IMR-90 (cell line): Measurements from ENCODE around the gene TCF12. TPM values are rescaled to one million over a fixed set of nuclear protein-coding genes. Genes with fewer than 3 reads are reported as not detected.
A peak's percentile ranks its signal among the peaks of the same experiment; 100 is the strongest.

Source experiments
- ATAC-seq: fragments of 200-7000 bp; cut with Tn5 transposase; 2 replicates; pipeline ENCODE4 v1.9.1; 2020; ENCODE audit warnings: low read depth, mild to moderate bottlenecking, moderate library complexity
- BruUV-seq: library from RNA; stranded (reverse); fragments of 400-500 nt; replicated peaks from 2 replicates; lab custom pipeline; 2021; lab: Mats Ljungman, UMichigan
- CTCF ChIA-PET: fragments of 300-600 bp; formaldehyde crosslinking; extraction: SDS; loops from one replicate; lab custom pipeline; 2021; ENCODE audit warnings: antibody characterized with exemption; lab: Yijun Ruan, JAX
- POLR2A ChIA-PET: fragments of 300-600 bp; sonication (Branson Sonifier 250); formaldehyde crosslinking; loops from one replicate; lab custom pipeline; 2022; ENCODE audit warnings: antibody characterized with exemption; ENCODE audit not compliant: unreplicated experiment; lab: Charles Lee
- DNase-seq: peaks from one replicate; pipeline ENCODE4 v3.0.0; 2013
- H2AFZ ChIP-seq: replicated peaks from 2 replicates; pipeline ENCODE3; 2013; ENCODE audit warnings: low read length, mild to moderate bottlenecking; ENCODE audit not compliant: poor library complexity
- H2AK5ac ChIP-seq: 2 replicates; pipeline ENCODE4 v1.6.1; 2013; ENCODE audit warnings: low read depth, low read length, inconsistent platforms
- H2AK9ac ChIP-seq: replicated peaks from 2 replicates; pipeline ENCODE3; 2013; ENCODE audit warnings: mild to moderate bottlenecking, low read depth, low read length, moderate library complexity; ENCODE audit not compliant: poor library complexity
- H2BK120ac ChIP-seq: 2 replicates; pipeline ENCODE4 v1.6.1; 2013; ENCODE audit warnings: low read depth, low read length, inconsistent platforms
- H2BK15ac ChIP-seq: 3 replicates; pipeline ENCODE4 v1.6.1; 2013; ENCODE audit warnings: low read depth, low read length, inconsistent platforms
- H2BK20ac ChIP-seq: 2 replicates; pipeline ENCODE4 v1.6.1; 2013; ENCODE audit warnings: low read depth, mild to moderate bottlenecking, inconsistent platforms, low read length, moderate library complexity
- H2BK5ac ChIP-seq: 2 replicates; pipeline ENCODE4 v1.6.1; 2013; ENCODE audit warnings: mild to moderate bottlenecking, low read depth, low read length, inconsistent platforms; ENCODE audit not compliant: poor library complexity, severe bottlenecking
- H3K14ac ChIP-seq: replicated peaks from 2 replicates; pipeline ENCODE4 v1.6.1; 2013; ENCODE audit warnings: low read depth, low read length, inconsistent platforms
- H3K18ac ChIP-seq: 2 replicates; pipeline ENCODE4 v1.6.1; 2013; ENCODE audit warnings: low read depth, low read length, control low read depth
- H3K23ac ChIP-seq: 2 replicates; pipeline ENCODE4 v1.6.1; 2013; ENCODE audit warnings: low read depth, low read length, inconsistent platforms
- H3K27ac ChIP-seq: 2 replicates; pipeline ENCODE4 v1.5.1; 2013; ENCODE audit warnings: mild to moderate bottlenecking, control low read depth, low read length; ENCODE audit not compliant: insufficient read depth
- H3K27me3 ChIP-seq: 2 replicates; pipeline ENCODE4 v1.6.1; 2013; ENCODE audit warnings: low read length; ENCODE audit not compliant: control insufficient read depth, insufficient read depth
- H3K36me3 ChIP-seq: 2 replicates; pipeline ENCODE4 v1.6.1; 2013; ENCODE audit warnings: low read length, mixed read lengths; ENCODE audit not compliant: control insufficient read depth, insufficient read depth
- H3K4ac ChIP-seq: 2 replicates; pipeline ENCODE4 v1.6.1; 2013; ENCODE audit warnings: low read depth, low read length, inconsistent platforms
- H3K4me1 ChIP-seq: 2 replicates; pipeline ENCODE4 v1.6.1; 2013; ENCODE audit warnings: low read length, mixed read lengths; ENCODE audit not compliant: control insufficient read depth, insufficient read depth
- H3K4me2 ChIP-seq: 2 replicates; pipeline ENCODE4 v1.6.1; 2013; ENCODE audit warnings: low read depth, mild to moderate bottlenecking, control low read depth, low read length, moderate library complexity
- H3K4me3 ChIP-seq: 2 replicates; pipeline ENCODE4 v1.5.1; 2013; ENCODE audit warnings: low read depth, mild to moderate bottlenecking, control low read depth, low read length, moderate library complexity; ENCODE audit not compliant: insufficient read depth
- H3K56ac ChIP-seq: 2 replicates; pipeline ENCODE4 v1.6.1; 2013; ENCODE audit warnings: low read length, inconsistent platforms; ENCODE audit not compliant: insufficient read depth; ENCODE audit errors: extremely low read depth
- H3K79me1 ChIP-seq, 2 experiments: 2 replicates each; pipeline ENCODE4 v1.6.1; 2013; ENCODE audit warnings: low read length in 2 of 2, inconsistent platforms in 1 of 2, low read depth in 1 of 2
- H3K9ac ChIP-seq: 2 replicates; pipeline ENCODE4 v1.6.1; 2013; ENCODE audit warnings: low read depth, low read length, control low read depth
- H3K9me1 ChIP-seq: 2 replicates; pipeline ENCODE4 v1.6.1; 2013; ENCODE audit warnings: low read length, inconsistent platforms; ENCODE audit not compliant: insufficient read depth
- H3K9me3 ChIP-seq: 2 replicates; pipeline ENCODE4 v1.6.1; 2013; ENCODE audit warnings: low read length; ENCODE audit not compliant: control insufficient read depth, insufficient read depth
- H4K20me1 ChIP-seq: 2 replicates; pipeline ENCODE4 v1.6.1; 2013; ENCODE audit warnings: low read length, inconsistent platforms; ENCODE audit not compliant: insufficient read depth
- H4K5ac ChIP-seq: 2 replicates; pipeline ENCODE4 v1.6.1; 2013; ENCODE audit warnings: mild to moderate bottlenecking, low read depth, low read length, control low read depth
- H4K8ac ChIP-seq, 2 experiments: 2 replicates each; pipeline ENCODE4 v1.6.1; 2013; ENCODE audit warnings: low read depth in 2 of 2, low read length in 2 of 2, control low read depth in 1 of 2, inconsistent platforms in 1 of 2
- H4K91ac ChIP-seq: 2 replicates; pipeline ENCODE4 v1.6.1; 2013; ENCODE audit warnings: low read depth, low read length, inconsistent platforms; ENCODE audit not compliant: insufficient read depth
- BHLHE40 ChIP-seq: fragments of 150-350 bp; IDR thresholded peaks from 2 replicates; pipeline ENCODE4 v1.6.1; 2016; ENCODE audit warnings: mild to moderate bottlenecking, low read depth, low read length
- CEBPB ChIP-seq: IDR thresholded peaks from 2 replicates; pipeline ENCODE4 v1.6.1; 2012; ENCODE audit warnings: low read depth, low read length, improper control_type of control experiment
- MAZ ChIP-seq: IDR thresholded peaks from 2 replicates; pipeline ENCODE4 v1.6.1; 2012; ENCODE audit warnings: low read depth, mild to moderate bottlenecking, low read length, improper control_type of control experiment, moderate library complexity, borderline replicate concordance
- MXI1 ChIP-seq: IDR thresholded peaks from 2 replicates; pipeline ENCODE4 v1.6.1; 2012; ENCODE audit warnings: low read depth, mild to moderate bottlenecking, low read length, moderate library complexity, borderline replicate concordance
- NFE2L2 ChIP-seq: fragments of 150-350 bp; IDR thresholded peaks from 2 replicates; pipeline ENCODE4 v1.6.1; 2016; ENCODE audit warnings: low read depth, mild to moderate bottlenecking, low read length
- SMC3 ChIP-seq: fragments of 150-350 bp; IDR thresholded peaks from 2 replicates; pipeline ENCODE4 v1.6.1; 2016; ENCODE audit warnings: low read depth, mild to moderate bottlenecking, antibody characterized with exemption, low read length, moderate library complexity
- USF2 ChIP-seq: fragments of 150-350 bp; IDR thresholded peaks from 2 replicates; pipeline ENCODE4 v1.6.1; 2017; ENCODE audit warnings: mild to moderate bottlenecking, antibody characterized with exemption, low read length, low read depth
- WGBS, 2 experiments: methylation state at CpG; one replicate each; pipeline versions ENCODE4 v1.1.5 to v1.1.7; 2013; ENCODE audit warnings: missing lambda C conversion rate in 2 of 2; ENCODE audit not compliant: insufficient read length in 1 of 2; ENCODE audit errors: extremely low coverage in 2 of 2; 5-methylcytosine and 5-hydroxymethylcytosine counted together
- dilution Hi-C: fragments of 300-500 bp; cut with HindIII; formaldehyde crosslinking; loops from one replicate; pipeline ENCODE4 v1.14.3; 2018; ENCODE audit warnings: low sequenced_read_pairs; ENCODE audit not compliant: unreplicated experiment
- in situ Hi-C: fragments of 300-500 bp; cut with MboI; formaldehyde crosslinking; loops from 3 replicates; pipeline ENCODE4 v1.14.3; 2019; ENCODE audit warnings: low sequenced_read_pairs, inconsistent platforms, mixed read lengths
- intact Hi-C: fragments of 100-400 bp; cut with micrococcal nuclease; formaldehyde crosslinking; loops from 2 replicates; pipeline ENCODE4 v1.10.0; 2022
- polyA plus RNA-seq, 3 experiments: library from polyadenylated mRNA; depleted of rRNA; stranded (reverse); fragments of >200 nt; gene quantifications; 2 replicates each; pipeline ENCODE4 v1.2.3, GENCODE V29; 2012; ENCODE audit warnings: low replicate concordance in 1 of 3
- total RNA-seq: library from RNA; depleted of rRNA; stranded (reverse); fragments of >200 nt; gene quantifications from 2 replicates; pipeline ENCODE4 v1.2.3, GENCODE V29; 2012

TCF12 gene
- total and polyA plus RNA-seq, 2 of the 4 experiments (the other 2 are of a cell fraction): 79.4 to 160 TPM

- TF ChIP-seq CEBPB: peak; percentile 38
Measured at GRCh38 chr15:57327985-57328471, 409.6 kb downstream of the TCF12 start (continued).

- H3K18ac ChIP-seq: no peak overlapping the region
- peak overlapping the region; percentile 27; the same call in 2 of the 3 replicates for H2BK15ac ChIP-seq
- peak overlapping the region; percentile 61 for H3K14ac ChIP-seq
- dilution Hi-C loops: loop anchor here (25.0 kb wide), 1 partner anchor 209 kb away; no protein-coding TSS in a partner anchor
- intact Hi-C loops: loop anchor here (5.0 kb wide), 2 partner anchors 106 to 176 kb away; no protein-coding TSS in a partner anchor
- no peak for DNase-seq
- no peak; the same call in 1 of the 2 replicates for ATAC-seq
- no peaks in the 10 kb centered on the region for H3K79me1 ChIP-seq
- H3K56ac ChIP-seq: peak overlapping the region; percentile 72; the same call in 1 of the 2 replicates
- no peaks in the 10 kb centered on the region for H3K27me3 ChIP-seq
- peak overlapping the region; percentile 47; the same call in 1 of the 2 replicates for H3K23ac ChIP-seq
- in situ Hi-C loops: no loop called here
- no TSS peak for BruUV-seq
- peak overlapping the region; percentile 27 for H2BK5ac ChIP-seq
- WGBS, 2 experiments: no CpG with 5 or more reads among the region's 8 CpGs
- TF ChIP-seq SMC3: no peak
- no peak for TF ChIP-seq BHLHE40
- no peak for TF ChIP-seq NFE2L2
- TF ChIP-seq CEBPB: no peak
- no peak for TF ChIP-seq MXI1
- no peak for TF ChIP-seq MAZ
- no peak for TF ChIP-seq USF2
- H3K4me2 ChIP-seq: no peak overlapping the region
- no peaks in the 10 kb centered on the region for H3K9me3 ChIP-seq
- ChIA-PET CTCF (interaction anchor here (0.6 to 1.3 kb wide), 3 partner anchors 39 to 214 kb away, joined by 3 read pairs; no protein-coding TSS in a partner anchor), POLR2A (no interaction called here)
- peak overlapping the region; percentile 74 for H2BK20ac ChIP-seq
- peak overlapping the region; percentile 38 for H3K27ac ChIP-seq
- peak overlapping the region; percentile 74 for H2AFZ ChIP-seq
- H2AK9ac ChIP-seq: peak overlapping the region; percentile 12
- H4K5ac ChIP-seq: 0 out of 2 replicates have a peak overlapping the region, but pooled peaks have one; percentile 35
- H2AK5ac ChIP-seq: no peak overlapping the region
- peak overlapping the region; percentile 1 to 65; a peak in 2 of 4 replicates for H4K8ac ChIP-seq
- H3K36me3 ChIP-seq: no peaks in the 10 kb centered on the region
- H4K20me1 ChIP-seq: no peaks in the 10 kb centered on the region
- peaks cover 5% of the 10 kb centered on the region for H3K4me1 ChIP-seq
- no peak overlapping the region for H3K4me3 ChIP-seq
- no peak overlapping the region for H3K9ac ChIP-seq
- peak overlapping the region; percentile 75 for H4K91ac ChIP-seq
- H3K4ac ChIP-seq: peak overlapping the region; percentile 74
- peak overlapping the region; percentile 83 for H2BK120ac ChIP-seq
- H3K9me1 ChIP-seq: peaks cover 10% of the 10 kb centered on the region
Measured at GRCh38 chr15:57328479-57328878, 410.0 kb downstream of the TCF12 start.
